Measurements from ENCODE around the gene LRIT1.

GRCh38 chr10:84193846-84194423, 47.4 kb downstream of the LRIT1 start:
- no peak for TF ChIP-seq POLR2A (IDR thresholded peaks at IDR 0.05; ENCODE audit: extremely low read depth, insufficient read length)
- no peak for TF ChIP-seq CTCF (IDR thresholded peaks at IDR 0.05; ENCODE audit: low read depth, low read length)
- TF ChIP-seq MAX (IDR thresholded peaks at IDR 0.05; ENCODE audit: low read depth, low read length): no peak
